ENCODE data around the gene SLC9A1. TPM values are rescaled to one million over a fixed set of nuclear protein-coding genes. Genes with fewer than 3 reads are reported as not detected.

SLC9A1 gene
- total and polyA plus RNA-seq, 10 of the 15 experiments (the other 5 are each of a cell fraction or from before 2014, with no cell fraction given) = 0.87 to 21.4 (median 4.3) TPM

DNA sequence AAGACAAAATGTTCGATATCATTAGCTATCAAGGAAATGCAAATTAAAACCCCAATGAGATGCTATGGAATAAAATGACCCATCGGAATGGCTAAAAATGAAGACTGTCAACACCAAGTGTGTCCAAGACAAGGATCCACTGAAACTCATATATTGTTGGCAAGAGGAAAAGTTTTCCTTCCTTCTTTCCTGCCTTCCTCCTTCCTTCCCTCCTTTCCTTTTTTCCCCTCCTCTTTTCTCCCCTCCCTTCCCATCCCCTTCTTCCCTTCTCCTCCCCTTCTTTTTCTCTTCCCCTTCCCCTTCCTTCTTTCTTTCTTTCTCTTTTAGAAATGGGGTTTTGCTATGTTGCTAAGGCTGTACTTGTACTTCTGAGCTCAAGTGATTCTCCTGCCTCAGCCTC is 78.1 kb downstream of the SLC9A1 start (continued):
- no peak for TF ChIP-seq DPF2 (IDR thresholded peaks at IDR 0.05)
- no peak for TF ChIP-seq MTA3 (IDR thresholded peaks at IDR 0.05; ENCODE audit: borderline replicate concordance, low read length)
- TF ChIP-seq, protein P1, sequence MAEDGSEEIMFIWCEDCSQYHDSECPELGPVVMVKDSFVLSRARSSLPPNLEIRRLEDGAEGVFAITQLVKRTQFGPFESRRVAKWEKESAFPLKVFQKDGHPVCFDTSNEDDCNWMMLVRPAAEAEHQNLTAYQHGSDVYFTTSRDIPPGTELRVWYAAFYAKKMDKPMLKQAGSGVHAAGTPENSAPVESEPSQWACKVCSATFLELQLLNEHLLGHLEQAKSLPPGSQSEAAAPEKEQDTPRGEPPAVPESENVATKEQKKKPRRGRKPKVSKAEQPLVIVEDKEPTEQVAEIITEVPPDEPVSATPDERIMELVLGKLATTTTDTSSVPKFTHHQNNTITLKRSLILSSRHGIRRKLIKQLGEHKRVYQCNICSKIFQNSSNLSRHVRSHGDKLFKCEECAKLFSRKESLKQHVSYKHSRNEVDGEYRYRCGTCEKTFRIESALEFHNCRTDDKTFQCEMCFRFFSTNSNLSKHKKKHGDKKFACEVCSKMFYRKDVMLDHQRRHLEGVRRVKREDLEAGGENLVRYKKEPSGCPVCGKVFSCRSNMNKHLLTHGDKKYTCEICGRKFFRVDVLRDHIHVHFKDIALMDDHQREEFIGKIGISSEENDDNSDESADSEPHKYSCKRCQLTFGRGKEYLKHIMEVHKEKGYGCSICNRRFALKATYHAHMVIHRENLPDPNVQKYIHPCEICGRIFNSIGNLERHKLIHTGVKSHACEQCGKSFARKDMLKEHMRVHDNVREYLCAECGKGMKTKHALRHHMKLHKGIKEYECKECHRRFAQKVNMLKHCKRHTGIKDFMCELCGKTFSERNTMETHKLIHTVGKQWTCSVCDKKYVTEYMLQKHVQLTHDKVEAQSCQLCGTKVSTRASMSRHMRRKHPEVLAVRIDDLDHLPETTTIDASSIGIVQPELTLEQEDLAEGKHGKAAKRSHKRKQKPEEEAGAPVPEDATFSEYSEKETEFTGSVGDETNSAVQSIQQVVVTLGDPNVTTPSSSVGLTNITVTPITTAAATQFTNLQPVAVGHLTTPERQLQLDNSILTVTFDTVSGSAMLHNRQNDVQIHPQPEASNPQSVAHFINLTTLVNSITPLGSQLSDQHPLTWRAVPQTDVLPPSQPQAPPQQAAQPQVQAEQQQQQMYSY (CRISPR knock-in tag; IDR thresholded peaks at IDR 0.05) = no peak
- TF ChIP-seq GATAD2B (conservative IDR thresholded peaks at IDR 0.05; ENCODE audit: low read depth) = no peak
- TF ChIP-seq ZZZ3 (IDR thresholded peaks at IDR 0.05; ENCODE audit: control insufficient read depth, insufficient read length, low read depth) = no peak
- TF ChIP-seq RUNX3 (IDR thresholded peaks at IDR 0.05; ENCODE audit: low read length) = no peak

- no peak for ATAC-seq
- CTCF ChIA-PET = no interaction called here
- no TSS peak for BruUV-seq (replicated peaks)
- TF ChIP-seq PAX5 (IDR thresholded peaks at IDR 0.05; ENCODE audit: borderline replicate concordance, low read depth, low read length) (no peak), WRNIP1 (IDR thresholded peaks at IDR 0.05; ENCODE audit: borderline replicate concordance, low read depth, low read length) (no peak), ASH2L (IDR thresholded peaks at IDR 0.05; ENCODE audit: borderline replicate concordance, low read depth) (no peak), HDGF (IDR thresholded peaks at IDR 0.05) (no peak), NFYA (IDR thresholded peaks at IDR 0.05; ENCODE audit: borderline replicate concordance, low read depth, low read length) (no peak), RB1 (IDR thresholded peaks at IDR 0.05; ENCODE audit: borderline replicate concordance) (no peak), FOXK2 (IDR thresholded peaks at IDR 0.05) (no peak), PML (IDR thresholded peaks at IDR 0.05; ENCODE audit: low read length) (no peak), NR2C1 (IDR thresholded peaks at IDR 0.05) (no peak), ATF3 (IDR thresholded peaks at IDR 0.05; ENCODE audit: borderline replicate concordance, extremely low read depth, low read depth, low read length) (no peak), JUND (IDR thresholded peaks at IDR 0.05; ENCODE audit: low read depth, low read length) (no peak)
- TF ChIP-seq, protein P2, sequence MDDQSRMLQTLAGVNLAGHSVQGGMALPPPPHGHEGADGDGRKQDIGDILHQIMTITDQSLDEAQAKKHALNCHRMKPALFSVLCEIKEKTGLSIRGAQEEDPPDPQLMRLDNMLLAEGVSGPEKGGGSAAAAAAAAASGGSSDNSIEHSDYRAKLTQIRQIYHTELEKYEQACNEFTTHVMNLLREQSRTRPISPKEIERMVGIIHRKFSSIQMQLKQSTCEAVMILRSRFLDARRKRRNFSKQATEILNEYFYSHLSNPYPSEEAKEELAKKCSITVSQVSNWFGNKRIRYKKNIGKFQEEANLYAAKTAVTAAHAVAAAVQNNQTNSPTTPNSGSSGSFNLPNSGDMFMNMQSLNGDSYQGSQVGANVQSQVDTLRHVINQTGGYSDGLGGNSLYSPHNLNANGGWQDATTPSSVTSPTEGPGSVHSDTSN (IDR thresholded peaks at IDR 0.05; ENCODE audit: insufficient replicate concordance, low read depth, low read length) = no peak
Observed at GRCh38 chr1:27074175-27074780, 80.6 kb downstream of the SLC9A1 start.

More at GRCh38 chr1:27074175-27074780, 80.6 kb downstream of the SLC9A1 start:
- Histone ChIP-seq H3K27ac (ENCODE audit: control insufficient read depth, insufficient read depth) (no peak overlapping the region), H3K4me2 (ENCODE audit: control insufficient read depth, insufficient read depth) (no peak overlapping the region), H3K36me3 (ENCODE audit: control insufficient read depth in 2 of 2, insufficient read depth in 2 of 2, low read length in 1 of 2) (no peaks in the 10 kb centered on the region), H3K27me3 (replicated peaks in 1 of 2; ENCODE audit: control insufficient read depth in 2 of 2, insufficient read depth in 2 of 2, low read length in 1 of 2) (no peaks in the 10 kb centered on the region), H2AFZ (ENCODE audit: control insufficient read depth, low read depth, low read length) (no peak overlapping the region), H3K9ac (ENCODE audit: control insufficient read depth, insufficient read depth, low read length) (no peak overlapping the region), H3K4me1 (ENCODE audit: control insufficient read depth, insufficient read depth, low read length) (no peaks in the 10 kb centered on the region), H3K9me3 (replicated peaks; ENCODE audit: control insufficient read depth, insufficient read depth, low read length) (no peaks in the 10 kb centered on the region), H3K79me2 (ENCODE audit: control insufficient read depth, insufficient read depth, low read length) (no peaks in the 10 kb centered on the region), H4K20me1 (ENCODE audit: control insufficient read depth, insufficient read depth) (no peaks in the 10 kb centered on the region; the same call in 1 of the 2 replicates), H3K4me3 (no peak overlapping the region)
- RAD21 ChIA-PET (ENCODE audit: unreplicated experiment) = interaction anchor here (1.2 kb wide), 1 partner anchor 22 kb away, joined by 3 read pairs; no protein-coding TSS in a partner anchor
- in situ Hi-C loops (cut with MboI) (no loop called here), intact Hi-C loops (cut with micrococcal nuclease; ENCODE audit: unreplicated experiment) (no loop called here)
- SMC1A ChIA-PET (ENCODE audit: uncharacterized antibody, unreplicated experiment) = no interaction called here
- POLR2A ChIA-PET = no interaction called here
- FAIRE-seq = no peak
- DNase-seq (ENCODE audit: low read depth, low spot score) = no peak
- WGBS (ENCODE audit: insufficient coverage, insufficient replicate concordance, low lambda C conversion rate, missing lambda C conversion rate) = 4% methylated on average over 3 of the region's 3 CpGs

Measured in GM12878 (cell line).